IMR-90 (cell line): ENCODE data around the gene SLC12A7.

Source experiments
- BHLHE40 ChIP-seq: fragments of 150-350 bp; IDR thresholded peaks from 2 replicates; pipeline ENCODE4 v1.6.1; 2016; ENCODE audit warnings: mild to moderate bottlenecking, low read depth, low read length
- CEBPB ChIP-seq: IDR thresholded peaks from 2 replicates; pipeline ENCODE4 v1.6.1; 2012; ENCODE audit warnings: low read depth, low read length, improper control_type of control experiment
- CHD1 ChIP-seq: IDR thresholded peaks from 2 replicates; pipeline ENCODE4 v1.6.1; 2012; ENCODE audit warnings: low read depth, low read length, improper control_type of control experiment
- FOS ChIP-seq: fragments of 150-350 bp; IDR thresholded peaks from 2 replicates; pipeline ENCODE4 v1.6.1; 2016; ENCODE audit warnings: low read depth, low read length
- MAFK ChIP-seq: IDR thresholded peaks from 2 replicates; pipeline ENCODE4 v1.6.1; 2012; ENCODE audit warnings: low read depth, low read length, improper control_type of control experiment
- MAZ ChIP-seq: IDR thresholded peaks from 2 replicates; pipeline ENCODE4 v1.6.1; 2012; ENCODE audit warnings: low read depth, mild to moderate bottlenecking, low read length, improper control_type of control experiment, moderate library complexity, borderline replicate concordance
- NFE2L2 ChIP-seq: fragments of 150-350 bp; IDR thresholded peaks from 2 replicates; pipeline ENCODE4 v1.6.1; 2016; ENCODE audit warnings: low read depth, mild to moderate bottlenecking, low read length
- POLR2A ChIP-seq: IDR thresholded peaks from 2 replicates; pipeline ENCODE4 v1.6.1; 2012; ENCODE audit warnings: mild to moderate bottlenecking, low read depth, low read length
- RAD21 ChIP-seq: IDR thresholded peaks from 2 replicates; pipeline ENCODE4 v1.6.1; 2012; ENCODE audit warnings: low read length, improper control_type of control experiment
- SMC3 ChIP-seq: fragments of 150-350 bp; IDR thresholded peaks from 2 replicates; pipeline ENCODE4 v1.6.1; 2016; ENCODE audit warnings: low read depth, mild to moderate bottlenecking, antibody characterized with exemption, low read length, moderate library complexity
- TF ChIP-seq, protein P1 (sequence below): conservative IDR thresholded peaks from 2 replicates; pipeline ENCODE4 v1.5.1; 2012; ENCODE audit warnings: mild to moderate bottlenecking, low read depth, low read length, improper control_type of control experiment

DNA sequence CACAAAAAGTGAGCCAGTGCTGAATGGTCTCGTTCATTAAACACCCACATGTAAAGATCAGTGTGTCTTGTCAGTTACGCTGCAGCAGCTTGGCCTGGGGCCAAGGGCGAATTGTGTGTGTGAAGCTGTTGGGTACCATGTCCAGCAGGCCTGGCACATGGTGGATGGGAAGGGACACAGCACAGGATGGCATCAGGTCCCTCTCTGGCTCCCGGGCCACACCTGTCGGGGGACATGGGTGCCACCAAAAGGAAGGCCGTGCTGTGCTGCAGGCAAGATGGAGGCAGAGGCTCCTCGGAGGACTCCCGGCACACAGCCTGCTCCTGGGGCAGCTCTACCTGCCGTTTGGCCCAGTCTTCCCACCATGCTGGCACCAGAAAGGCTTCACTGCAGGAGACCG, 71.3 kb downstream of the SLC12A7 start:
- TF ChIP-seq, protein P1, sequence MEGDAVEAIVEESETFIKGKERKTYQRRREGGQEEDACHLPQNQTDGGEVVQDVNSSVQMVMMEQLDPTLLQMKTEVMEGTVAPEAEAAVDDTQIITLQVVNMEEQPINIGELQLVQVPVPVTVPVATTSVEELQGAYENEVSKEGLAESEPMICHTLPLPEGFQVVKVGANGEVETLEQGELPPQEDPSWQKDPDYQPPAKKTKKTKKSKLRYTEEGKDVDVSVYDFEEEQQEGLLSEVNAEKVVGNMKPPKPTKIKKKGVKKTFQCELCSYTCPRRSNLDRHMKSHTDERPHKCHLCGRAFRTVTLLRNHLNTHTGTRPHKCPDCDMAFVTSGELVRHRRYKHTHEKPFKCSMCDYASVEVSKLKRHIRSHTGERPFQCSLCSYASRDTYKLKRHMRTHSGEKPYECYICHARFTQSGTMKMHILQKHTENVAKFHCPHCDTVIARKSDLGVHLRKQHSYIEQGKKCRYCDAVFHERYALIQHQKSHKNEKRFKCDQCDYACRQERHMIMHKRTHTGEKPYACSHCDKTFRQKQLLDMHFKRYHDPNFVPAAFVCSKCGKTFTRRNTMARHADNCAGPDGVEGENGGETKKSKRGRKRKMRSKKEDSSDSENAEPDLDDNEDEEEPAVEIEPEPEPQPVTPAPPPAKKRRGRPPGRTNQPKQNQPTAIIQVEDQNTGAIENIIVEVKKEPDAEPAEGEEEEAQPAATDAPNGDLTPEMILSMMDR = no peak
- TF ChIP-seq POLR2A (no peak), MAFK (no peak), CHD1 (no peak), SMC3 (no peak), MAZ (no peak), RAD21 (no peak), FOS (no peak), CEBPB (no peak), BHLHE40 (no peak), NFE2L2 (no peak)
